GM21529 (cell line): ENCODE data around the gene NR3C2.

ENCODE experiments used
- ATAC-seq: cut with Tn5 transposase; IDR thresholded peaks from one replicate; pipeline ENCODE4 v1.9.1; 2021; ENCODE audit not compliant: unreplicated experiment

NR3C2 gene

DNA sequence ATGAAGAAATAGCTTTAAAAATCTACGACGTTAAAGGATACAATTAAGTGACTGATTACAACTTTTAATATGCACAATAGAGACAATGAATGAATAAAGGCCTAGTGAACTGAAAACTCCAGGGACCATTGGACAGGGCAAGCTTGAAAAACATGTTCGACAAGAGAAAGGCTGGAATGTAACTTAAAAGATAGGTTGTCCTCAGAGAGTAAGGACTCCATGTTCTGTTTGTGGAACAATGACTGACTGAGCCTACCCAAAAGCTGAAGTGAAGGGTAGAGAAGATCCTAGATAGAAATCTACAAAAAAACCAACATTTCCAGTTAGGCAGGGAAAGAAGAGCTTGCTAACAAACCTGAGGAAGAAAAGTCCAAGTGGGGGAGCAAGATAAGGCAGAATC lies 173.4 kb downstream of the NR3C2 start:
- no peak for ATAC-seq

DNA sequence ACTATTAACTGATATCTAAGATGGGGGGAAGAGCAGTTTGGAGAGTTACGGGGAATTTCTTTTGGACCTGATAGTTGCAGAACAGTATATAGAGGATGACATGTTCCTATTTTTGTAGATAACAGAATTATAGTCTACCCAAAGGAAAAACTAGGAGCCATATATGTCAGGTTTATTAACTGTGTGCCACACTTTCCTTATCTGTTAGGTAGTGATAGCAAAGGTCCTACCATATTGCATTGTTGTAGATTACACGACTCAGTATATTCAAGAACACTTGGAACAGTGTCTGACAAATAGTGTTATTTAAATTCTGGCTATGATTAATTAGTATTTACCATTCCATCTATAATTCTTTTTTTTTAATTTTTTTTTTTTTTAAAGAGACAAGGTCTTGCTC lies 175.3 kb downstream of the NR3C2 start:
- no peak for ATAC-seq

DNA sequence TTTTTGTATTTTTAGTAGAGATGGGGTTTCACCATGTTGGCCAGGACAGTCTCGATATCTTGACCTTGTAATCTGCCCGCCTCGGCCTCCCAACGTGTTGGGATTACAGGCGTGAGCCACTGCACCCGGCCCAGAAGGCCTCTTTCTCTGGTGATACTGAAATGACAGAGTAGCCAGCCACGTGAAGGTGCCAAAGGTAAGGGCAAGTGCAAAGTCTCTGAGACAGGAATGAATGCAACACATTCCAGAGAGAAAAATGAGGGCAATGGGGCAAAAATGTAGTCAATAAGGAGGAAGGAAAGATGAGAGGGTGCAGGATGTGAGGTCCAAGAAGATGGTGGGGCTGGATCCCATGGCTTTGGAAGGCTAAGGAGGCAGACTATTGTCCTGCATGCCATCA lies 176.0 kb downstream of the NR3C2 start:
- ATAC-seq = no peak

DNA sequence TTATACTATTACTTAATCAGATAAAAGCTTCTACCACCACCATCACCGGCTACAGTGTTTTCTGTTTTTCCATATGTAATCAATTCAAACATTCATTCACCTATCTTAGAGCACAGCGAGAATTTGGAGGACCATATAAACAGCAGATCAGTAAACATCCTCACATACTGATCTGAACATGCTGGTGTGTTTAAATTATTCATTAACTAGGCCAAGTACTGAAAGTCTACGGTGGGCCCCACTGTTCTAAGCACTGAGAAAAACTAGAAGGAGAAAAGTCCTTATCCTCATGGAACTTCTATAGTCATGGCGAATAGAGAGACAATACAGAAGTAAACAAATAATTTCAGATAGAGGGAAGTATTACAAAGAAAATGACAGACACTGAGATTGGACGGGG lies 176.6 kb downstream of the NR3C2 start:
- ATAC-seq = no peak

DNA sequence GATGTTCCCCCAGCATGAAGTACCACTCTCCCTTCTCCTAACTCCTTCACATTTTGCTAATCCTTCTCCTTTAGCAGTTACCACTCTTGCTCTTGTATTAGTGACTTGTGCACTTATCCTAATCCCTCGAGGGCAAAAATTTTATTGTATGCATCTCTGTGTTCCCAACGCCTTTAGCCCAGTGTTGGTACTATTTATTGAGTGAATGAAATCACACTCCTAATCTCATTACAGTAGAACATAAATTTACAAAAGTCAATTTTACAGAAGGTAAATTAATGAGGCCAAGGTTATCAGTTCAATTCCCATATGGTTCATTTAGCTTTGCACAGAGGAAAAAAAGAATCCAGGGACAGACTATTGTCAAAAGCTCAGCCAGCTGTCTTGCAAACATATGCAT lies 178.4 kb downstream of the NR3C2 start:
- no peak for ATAC-seq

DNA sequence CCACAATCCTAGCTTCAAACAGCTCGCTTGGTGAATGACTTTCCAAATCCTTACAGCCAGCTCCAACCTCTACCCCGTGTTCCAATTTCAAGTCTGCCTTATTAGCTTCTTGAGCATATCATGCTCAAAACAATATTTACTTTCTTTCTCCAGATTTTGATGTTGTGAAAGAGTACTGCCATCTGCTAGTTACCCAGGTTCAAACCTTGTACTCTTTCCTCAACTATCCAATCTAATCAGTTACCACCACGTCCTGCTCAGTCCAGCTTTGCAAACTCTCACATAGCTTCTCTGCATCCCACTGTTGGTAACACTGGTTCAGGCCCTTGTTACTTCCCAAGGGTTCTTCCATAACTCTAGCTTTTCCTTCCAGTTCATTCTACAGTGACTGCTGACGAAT lies 179.1 kb downstream of the NR3C2 start:
- no peak for ATAC-seq

DNA sequence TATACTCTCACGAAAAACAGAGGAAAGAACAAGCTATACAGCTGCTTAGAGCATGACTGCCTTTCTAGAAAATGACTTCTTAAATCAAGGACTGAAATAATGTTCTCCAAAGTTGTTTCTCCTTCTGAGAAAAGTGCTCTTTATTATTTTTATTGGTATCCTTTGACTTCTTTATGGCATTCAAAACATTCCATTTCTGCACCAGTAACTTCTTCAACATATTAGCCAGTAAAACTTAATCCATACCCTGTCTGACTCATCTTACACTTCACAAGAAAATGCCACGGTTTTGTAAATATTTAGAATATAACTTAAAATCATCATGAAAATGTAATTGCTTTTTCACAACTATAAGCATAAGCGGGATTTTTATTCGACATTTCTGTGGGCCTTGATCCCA lies 180.4 kb downstream of the NR3C2 start:
- ATAC-seq = no peak

DNA sequence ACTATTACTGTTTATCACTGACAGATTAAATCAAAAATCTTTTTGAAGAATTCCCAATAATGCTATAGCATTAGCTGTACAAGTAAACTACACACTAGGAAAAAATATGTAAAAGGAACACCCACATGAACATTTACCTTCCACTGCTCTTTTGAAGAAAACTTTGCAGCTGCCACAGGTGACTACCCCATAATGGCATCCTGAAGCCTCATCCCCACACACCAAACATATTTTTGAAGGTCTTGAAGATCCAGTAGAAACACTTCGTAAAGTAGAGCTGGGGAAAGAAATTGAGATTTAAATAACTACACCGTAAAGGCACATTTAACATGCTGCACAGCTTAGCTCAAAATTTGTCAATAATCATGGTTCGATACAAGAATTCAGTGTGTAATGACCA lies 182.4 kb downstream of the NR3C2 start:
- no peak for ATAC-seq

DNA sequence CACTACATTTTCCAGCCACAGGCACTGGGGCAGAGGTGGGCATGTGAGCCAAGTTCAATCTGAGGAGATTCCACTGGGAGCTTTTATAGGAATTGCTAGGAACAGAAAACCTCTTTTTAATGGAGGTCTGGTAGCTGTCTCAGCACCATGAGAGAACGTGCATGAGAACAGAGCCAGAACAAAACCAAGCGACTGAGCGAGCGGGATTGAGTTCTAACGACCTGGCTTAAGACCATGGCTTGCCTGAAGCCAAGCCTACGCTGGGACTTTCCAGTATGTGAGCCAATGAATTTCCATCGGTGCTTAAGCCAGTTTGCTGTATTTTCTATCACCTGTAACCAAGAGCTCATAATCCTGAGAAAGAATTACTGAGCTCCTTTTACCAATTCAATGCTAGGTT lies 183.7 kb downstream of the NR3C2 start:
- ATAC-seq = no peak

DNA sequence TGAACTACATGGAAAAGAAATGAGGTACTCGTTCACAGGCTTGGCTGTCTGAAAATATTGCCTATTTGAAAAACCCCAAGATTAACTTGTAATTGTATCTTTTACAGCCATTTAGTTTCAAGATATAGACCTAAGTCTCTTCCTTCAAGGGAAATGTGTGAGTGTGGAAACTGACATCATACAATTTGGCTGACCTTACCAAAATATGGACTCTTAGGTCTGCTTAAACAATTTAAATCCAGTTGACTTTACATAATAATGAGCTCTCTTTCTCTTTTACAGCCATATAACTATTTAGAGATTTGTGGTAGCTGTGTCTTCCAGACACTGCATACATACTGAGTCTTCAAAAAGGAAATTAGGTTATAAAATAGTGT lies 186.9 kb downstream of the NR3C2 start:
- ATAC-seq = no peak

DNA sequence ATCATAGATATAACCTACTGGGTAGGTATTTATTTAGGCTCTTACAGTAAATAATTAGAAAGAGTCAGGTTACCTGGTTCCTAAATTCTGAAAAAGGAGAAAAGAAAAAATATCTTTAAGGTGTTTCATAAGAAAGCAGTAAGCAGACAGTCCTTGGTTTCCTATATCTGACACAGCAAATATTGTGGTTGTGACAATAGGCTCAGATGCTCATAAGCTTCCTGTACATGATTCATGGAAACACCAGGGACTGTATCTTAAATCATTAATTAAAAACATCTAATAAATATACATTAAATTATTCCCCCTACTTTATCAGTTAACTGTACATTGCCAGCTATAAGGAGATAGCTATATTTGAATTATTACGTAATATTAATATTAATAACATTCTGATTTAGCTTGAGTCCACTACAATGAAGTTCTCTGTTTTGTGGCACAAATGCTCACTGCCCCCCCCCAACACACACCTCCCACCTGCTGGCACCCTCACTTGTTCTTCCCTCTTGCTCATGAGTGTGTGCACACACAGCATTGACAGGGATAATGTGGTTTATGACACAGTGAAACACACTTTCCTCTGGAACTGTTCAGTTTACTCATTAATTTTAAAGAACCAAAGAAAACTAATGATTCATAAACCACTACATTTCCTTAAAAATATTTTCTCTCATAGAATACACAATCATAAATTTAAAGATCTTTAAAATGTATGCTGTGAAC lies 187.4 kb downstream of the NR3C2 start:
- no peak for ATAC-seq

DNA sequence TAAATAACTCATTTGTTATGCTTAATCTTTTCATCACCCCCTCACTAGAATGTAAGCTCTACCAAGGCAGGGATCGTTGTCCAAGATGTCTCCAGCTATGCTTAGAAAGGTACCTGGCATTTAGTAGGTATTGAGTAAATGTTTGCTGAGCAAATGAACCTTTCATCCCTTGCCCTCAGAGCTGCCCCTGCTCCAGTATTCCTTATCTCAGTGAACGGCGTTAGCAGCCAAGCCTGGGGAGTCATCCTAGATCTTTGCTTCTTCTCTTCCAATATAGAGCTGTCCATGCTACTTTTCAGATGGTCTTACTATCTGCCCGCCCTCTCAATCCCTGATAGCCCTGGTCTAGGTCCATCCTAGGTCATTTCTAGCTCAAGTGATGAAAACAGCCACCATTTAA lies 188.4 kb downstream of the NR3C2 start:
- no peak for ATAC-seq

DNA sequence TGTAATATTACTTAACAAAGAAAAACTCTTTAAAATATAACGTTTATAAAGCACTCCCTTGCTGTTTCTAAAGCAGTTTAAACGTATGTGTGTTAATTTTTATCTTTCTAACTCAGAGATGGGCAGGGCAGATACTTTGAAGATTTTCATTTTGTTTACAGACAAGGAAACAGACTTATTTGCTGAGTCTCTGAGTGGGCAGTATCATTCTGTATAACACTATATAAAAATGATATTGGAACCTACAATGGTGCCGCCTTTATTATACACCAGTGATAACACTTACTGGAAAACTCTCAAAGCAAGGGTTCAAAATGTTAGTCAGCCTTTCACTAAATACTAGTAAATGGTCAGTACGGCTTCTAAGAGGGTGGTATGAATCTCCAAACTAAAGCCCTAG lies 193.4 kb downstream of the NR3C2 start:
- ATAC-seq = no peak

DNA sequence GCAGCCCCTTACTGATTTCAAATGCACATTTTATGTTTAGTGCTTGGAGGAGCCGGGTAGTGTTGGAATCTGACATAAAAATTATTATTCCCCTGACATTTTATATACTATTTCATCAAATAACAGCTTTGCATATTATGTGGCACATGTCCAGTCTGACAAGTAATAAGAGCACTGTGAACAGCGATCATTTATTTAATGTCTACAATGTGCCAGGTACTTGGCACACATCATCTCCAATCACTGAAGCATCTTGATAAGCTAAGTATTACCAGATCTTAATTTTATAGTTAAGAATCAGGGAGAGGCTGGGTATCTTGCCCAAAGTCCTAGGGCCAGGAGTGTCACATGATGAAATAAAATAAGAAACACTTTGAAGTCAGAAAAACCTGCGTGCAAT lies 197.2 kb downstream of the NR3C2 start:
- no peak for ATAC-seq

DNA sequence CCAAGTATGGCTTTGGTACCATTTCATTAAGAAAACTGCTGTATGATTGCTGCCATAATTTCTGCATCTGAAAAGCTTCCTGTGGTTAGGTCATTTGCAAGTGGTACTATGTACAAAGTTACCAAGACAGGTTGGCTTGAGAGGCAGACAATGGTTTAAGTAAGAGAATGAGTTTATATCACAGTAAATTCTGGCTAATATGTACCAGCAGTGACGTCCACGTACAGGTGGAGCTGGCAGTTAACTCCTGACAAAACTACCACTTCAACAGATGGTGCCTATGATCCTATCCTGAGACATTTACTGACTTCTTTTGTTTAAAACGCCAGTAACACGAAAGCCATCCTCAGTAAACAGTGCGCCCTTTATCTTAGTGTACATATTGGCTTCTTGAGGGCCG lies 198.4 kb downstream of the NR3C2 start:
- ATAC-seq = no peak

DNA sequence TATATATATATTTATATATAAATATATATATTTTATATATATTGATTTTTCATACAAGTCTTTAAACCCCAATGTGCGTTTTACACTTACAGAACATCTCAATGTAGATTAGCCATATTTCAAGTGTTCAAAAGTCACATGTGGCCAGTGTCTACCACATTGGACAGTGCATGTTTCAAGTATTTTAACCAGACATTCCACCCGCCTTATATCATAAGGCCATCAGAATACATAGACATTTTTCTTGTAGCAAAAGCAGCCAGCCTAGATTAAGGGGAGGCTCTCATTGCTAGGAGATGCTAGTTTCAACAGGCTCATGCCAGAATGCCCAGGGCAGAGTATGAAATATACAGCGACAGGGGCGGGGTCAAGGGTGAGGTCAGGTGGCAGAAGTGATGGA lies 202.0 kb downstream of the NR3C2 start:
- ATAC-seq = no peak

DNA sequence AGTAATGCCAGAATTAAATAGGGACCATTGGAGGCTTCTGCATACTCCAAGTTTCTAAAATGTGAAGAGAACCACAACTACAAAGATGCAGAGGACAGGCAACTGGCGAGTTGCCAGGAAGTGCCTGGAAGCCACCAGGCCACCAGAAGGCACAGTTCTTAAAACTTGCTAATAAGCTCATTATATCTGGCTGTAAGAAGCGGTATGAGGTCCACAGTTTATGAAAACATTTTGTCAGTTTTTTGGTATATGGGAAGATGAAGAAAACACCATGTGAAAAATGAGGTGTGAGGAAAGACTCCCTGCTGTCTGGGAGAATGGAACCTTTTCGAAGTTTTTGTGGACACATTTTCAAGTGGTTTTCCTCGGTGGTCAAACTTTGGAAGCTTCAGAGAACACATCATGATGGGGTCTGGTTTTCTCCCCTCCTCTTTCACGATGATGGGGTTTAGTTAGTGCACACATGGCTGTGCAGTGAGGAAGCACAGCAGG lies 202.7 kb downstream of the NR3C2 start:
- ATAC-seq = no peak

DNA sequence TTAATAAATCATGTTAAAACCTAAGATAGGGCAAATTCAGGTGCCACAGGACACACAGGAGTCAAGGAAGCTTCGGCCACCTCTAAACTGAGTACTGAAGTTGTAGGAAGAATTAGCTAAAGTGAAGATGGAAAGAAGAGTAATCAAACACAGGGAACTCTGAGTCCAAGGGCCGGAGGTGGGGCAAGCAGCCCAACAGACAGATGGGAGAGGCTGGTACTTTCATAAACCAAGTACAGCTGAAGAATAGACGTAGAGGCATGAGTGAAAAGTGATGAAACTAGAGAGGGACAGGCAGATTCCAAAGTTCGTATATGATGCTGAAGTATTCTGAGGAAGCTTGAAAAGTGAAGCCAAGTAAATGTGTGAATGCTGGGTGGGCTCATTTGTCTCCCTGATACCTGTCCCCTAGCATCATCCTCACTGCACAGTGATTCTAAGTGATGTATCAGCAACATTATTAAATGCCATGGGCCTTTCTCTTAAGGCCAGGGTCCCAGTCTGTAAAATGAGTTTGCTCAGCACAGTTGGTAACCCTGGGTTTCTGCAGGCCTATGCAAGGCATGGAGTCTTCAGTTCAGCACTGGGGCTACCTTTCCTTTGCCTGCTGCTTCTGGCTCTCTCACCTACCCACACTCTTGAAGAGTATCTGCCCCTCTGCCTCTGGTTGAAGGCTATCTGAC lies 203.3 kb downstream of the NR3C2 start:
- no peak for ATAC-seq

DNA sequence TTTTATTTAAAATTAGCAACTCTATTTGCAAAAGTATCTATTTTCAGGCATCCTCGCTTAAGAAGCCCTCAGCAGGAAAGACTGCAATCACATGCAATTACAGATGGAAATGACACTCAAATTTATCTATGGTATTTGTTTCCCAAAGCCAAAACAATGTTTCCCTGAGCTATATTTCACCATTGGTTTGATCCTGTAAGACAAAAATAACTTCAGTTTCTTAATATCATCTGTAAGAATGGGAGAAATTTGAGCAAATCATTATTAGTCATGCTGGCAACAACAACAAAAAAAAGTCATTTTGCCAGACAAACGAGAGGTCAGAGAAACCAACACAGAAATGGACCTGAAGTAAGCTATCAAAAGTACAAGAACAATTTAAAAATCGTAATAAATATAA lies 204.1 kb downstream of the NR3C2 start:
- no peak for ATAC-seq

DNA sequence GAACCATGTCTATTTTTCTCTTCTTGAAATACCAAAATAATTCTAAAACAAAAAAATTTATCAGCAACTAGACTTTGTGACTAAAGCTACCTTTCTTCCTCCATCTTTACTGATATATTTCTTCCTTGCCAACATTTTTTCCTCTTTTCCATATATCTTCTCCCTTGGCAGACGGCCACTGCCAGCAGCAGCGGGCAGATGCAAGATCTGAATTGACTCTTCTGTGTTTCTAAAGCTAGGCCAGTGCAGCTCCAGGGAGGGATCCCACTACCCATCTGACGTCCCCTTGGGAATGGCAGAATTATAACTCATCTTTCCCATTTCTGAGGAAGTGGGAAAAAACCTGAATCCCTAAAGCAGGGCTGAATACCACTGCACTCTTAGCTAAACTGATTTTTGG lies 206.4 kb downstream of the NR3C2 start:
- no peak for ATAC-seq

DNA sequence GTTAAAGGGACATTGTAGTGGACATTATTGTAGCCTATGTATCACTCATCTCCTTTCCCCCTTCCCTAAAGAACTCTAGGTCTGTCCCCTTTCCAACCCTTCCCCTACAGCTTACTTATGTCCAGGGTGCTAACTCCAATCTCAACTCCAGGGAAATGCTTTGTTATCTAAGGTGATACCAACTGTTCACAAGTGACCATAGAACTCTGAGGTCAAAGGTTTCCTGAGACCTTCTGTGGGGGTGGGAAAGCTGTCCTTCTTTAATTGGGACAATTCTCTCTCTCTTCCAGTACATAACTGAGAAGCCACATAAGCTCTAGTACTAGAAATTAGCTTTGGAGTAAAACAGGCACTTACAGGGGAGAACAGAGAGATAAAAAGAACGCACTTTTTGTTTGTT lies 212.4 kb downstream of the NR3C2 start:
- ATAC-seq = no peak

DNA sequence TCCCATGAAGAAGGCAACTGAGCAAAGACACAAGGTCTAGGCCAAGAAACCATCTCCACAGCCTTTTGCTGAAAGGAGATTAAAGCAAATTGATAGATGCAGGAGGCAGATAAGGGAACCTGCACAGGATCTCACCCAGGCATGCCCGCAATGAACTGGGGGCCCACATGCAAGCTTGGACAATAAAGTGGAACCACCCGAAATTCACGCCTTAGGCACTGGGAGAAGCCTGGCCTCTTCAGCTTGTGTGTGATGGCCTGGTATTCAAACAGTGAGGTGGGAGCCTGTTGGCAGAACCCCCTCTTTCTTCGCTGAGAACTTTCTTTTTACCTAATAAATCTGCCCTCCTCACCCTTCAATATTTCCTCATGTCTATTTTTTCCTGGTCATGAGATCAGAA lies 213.2 kb downstream of the NR3C2 start:
- ATAC-seq = no peak

DNA sequence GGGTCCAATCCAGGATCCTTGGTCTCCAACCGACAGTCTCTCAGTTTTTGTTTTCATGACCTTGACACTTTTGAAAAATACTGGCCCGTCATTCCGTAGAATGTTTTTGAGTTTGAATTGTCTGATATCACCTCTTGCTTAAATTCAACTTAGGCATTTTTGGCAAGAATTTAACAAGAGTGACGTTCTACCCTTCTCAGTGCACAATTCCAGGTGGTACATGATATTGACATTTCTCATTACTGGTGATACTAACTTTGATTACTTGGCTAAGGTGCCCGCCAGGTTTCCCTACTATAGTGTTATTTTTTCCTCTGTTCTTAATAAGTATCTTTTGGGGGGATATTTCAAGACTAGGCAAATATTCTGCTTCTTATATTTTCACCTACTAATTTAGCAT lies 215.1 kb downstream of the NR3C2 start:
- no peak for ATAC-seq
